Measurements from ENCODE around the gene SLC22A7.
"Not testable (repeated sequence)": the region's sequence is repeated elsewhere in the genome, so short reads cannot be mapped to it uniquely, and the experiment has no call there.

SLC22A7 gene

DNA sequence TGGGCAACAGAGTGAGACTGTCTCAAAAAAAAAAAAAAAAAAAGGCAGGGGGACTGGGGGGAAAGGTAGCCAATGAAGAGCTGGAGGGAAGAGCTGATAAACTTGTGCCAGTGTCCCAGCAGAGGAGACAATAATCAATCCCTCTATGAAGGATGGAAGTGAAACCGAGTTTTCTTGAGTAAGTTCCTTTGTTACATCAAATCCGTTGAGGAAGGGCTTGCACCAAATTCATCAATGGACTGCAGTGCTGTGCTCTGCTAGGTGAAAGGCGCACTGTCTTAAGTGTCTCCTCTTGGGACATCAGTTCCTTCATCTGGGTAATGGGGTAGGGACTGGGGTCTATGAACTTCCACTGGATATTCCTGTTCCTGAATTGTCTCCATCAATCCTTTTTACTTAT lies 13.6 kb downstream of the SLC22A7 start:
- H3K36me3 ChIP-seq (ENCODE audit: control insufficient read depth, insufficient read depth, low read length): no peaks in the 10 kb centered on the region
- no peaks in the 10 kb centered on the region for H3K4me1 ChIP-seq (ENCODE audit: control insufficient read depth, insufficient read depth, low read length)
- H3K4me3 ChIP-seq (ENCODE audit: low read length): no peak overlapping the region
- peaks cover 4% of the 10 kb centered on the region for H3K27me3 ChIP-seq (ENCODE audit: control insufficient read depth, insufficient read depth, low read length)
- H3K27ac ChIP-seq (ENCODE audit: low read depth, low read length): no peak overlapping the region
- H3K9ac ChIP-seq (ENCODE audit: low read length): no peak overlapping the region

DNA sequence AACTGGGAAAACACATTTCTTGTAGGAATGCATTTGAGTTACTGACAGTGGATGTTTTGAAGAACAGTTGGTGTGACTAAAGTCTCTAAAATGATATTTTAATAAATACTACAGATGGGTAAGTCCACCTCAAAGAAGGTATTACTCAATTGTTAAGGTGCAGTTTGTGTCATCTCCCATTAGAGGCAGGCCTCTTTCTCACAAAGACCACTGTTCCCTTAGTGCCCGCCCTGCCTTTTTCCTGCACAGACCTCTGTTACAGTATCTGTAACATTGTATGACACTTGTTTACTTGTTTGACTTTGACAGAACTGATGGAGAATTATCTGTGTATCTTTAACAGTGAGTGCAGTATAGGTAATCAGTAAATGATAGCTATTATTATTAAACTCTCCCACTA lies 15.8 kb downstream of the SLC22A7 start:
- Histone ChIP-seq H3K27me3 (ENCODE audit: control insufficient read depth, insufficient read depth, low read length) (no peaks in the 10 kb centered on the region), H3K27ac (ENCODE audit: low read depth, low read length) (no peak overlapping the region), H3K36me3 (ENCODE audit: control insufficient read depth, insufficient read depth, low read length) (no peaks in the 10 kb centered on the region), H3K9ac (ENCODE audit: low read length) (no peak overlapping the region), H3K4me3 (ENCODE audit: low read length) (no peak overlapping the region), H3K4me1 (ENCODE audit: control insufficient read depth, insufficient read depth, low read length) (no peaks in the 10 kb centered on the region)

DNA sequence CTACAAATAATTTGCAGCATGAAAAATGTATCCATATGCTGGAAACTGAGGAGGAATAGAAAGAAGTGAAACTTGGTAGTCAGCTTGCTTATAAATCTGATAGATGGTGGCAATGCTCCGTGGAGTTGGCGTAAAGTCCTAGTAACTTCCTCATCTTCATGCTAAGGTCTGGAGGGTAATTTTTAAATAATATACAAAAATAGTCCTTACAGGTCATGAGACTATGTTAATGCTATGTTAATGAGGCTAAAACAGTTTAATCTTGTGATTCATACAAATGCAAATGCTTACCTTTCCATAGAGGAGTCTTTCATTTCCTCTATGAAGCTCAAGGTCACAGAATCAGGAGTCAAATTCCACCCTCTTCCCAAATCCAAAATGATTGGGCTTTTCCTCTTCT lies 20.0 kb downstream of the SLC22A7 start:
- H3K9ac ChIP-seq (ENCODE audit: low read length): no peak overlapping the region

DNA sequence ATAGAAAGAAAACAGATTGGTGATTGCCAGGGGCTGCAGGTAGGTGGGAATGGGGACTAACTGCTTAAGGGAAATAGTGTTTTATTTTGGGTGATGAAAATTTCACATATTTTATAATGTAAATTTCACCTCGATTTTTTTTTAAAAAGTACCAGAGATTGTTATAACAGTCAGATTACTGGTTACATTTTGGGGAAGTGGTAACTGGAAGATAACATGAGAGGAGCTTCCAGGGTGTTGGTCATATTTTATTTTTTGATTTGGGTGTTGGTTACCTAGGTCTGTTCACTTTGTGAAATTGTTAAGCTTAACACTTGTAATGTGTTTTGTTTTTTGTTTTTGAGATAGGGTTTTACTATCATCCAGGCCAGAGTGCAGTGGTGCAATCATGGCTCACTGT lies 27.8 kb downstream of the SLC22A7 start:
- Histone ChIP-seq H3K4me3 (ENCODE audit: low read length) (no peak overlapping the region), H3K36me3 (ENCODE audit: control insufficient read depth, insufficient read depth, low read length) (no peaks in the 10 kb centered on the region), H3K9ac (ENCODE audit: low read length) (no peak overlapping the region), H3K4me1 (ENCODE audit: control insufficient read depth, insufficient read depth, low read length) (no peaks in the 10 kb centered on the region), H3K27me3 (ENCODE audit: control insufficient read depth, insufficient read depth, low read length) (no peaks in the 10 kb centered on the region), H3K27ac (ENCODE audit: low read depth, low read length) (no peak overlapping the region)

More for the DNA sequence above, 20.0 kb downstream of the SLC22A7 start:
- H3K36me3 ChIP-seq (ENCODE audit: control insufficient read depth, insufficient read depth, low read length): no peaks in the 10 kb centered on the region
- no peaks in the 10 kb centered on the region for H3K4me1 ChIP-seq (ENCODE audit: control insufficient read depth, insufficient read depth, low read length)
- no peak overlapping the region for H3K4me3 ChIP-seq (ENCODE audit: low read length)
- H3K27me3 ChIP-seq (ENCODE audit: control insufficient read depth, insufficient read depth, low read length): no peaks in the 10 kb centered on the region
- no peak overlapping the region for H3K27ac ChIP-seq (ENCODE audit: low read depth, low read length)

DNA sequence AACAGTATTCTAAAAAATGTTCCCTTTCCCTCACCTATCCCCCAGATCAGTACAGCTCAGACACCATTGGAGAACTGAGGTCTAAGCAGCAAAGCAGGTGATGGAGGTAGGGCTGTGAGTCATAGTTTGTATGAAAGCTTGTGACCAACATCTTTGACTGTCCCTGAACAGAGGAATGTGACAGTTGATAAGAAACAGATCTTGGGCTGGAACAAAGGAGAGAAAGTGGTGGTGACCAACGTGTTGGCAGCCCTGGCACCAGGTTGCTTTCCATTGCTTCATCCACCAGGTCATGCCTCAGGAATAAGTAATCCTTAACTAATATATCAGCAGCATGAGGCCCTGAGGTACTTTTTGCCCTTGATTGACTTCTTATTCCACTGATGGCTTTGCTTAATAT lies 30.5 kb downstream of the SLC22A7 start:
- Histone ChIP-seq H3K36me3 (ENCODE audit: control insufficient read depth, insufficient read depth, low read length) (no peaks in the 10 kb centered on the region), H3K4me3 (ENCODE audit: low read length) (no peak overlapping the region), H3K9ac (ENCODE audit: low read length) (no peak overlapping the region), H3K27ac (ENCODE audit: low read depth, low read length) (no peak overlapping the region), H3K4me1 (ENCODE audit: control insufficient read depth, insufficient read depth, low read length) (no peaks in the 10 kb centered on the region), H3K27me3 (ENCODE audit: control insufficient read depth, insufficient read depth, low read length) (no peaks in the 10 kb centered on the region)

DNA sequence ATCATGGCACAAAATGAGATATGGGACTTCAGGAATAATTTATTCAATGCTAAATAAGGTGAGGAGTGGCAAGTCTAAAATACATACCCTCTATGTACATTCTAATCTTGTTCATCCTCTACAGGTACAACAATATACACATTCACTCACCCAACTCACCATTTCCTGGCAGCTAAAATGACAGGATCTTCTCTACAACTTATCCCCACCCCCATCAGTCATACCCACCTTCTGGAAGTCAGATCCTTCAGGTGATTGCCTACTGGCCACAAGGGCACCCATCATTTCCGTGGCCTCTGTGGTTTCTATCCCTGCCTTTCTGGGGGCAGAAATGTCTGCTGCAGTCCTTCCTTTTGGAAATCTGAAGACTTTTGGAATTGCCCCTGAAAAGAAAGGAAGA lies 33.4 kb downstream of the SLC22A7 start:
- Histone ChIP-seq H3K9ac (ENCODE audit: low read length) (no peak overlapping the region), H3K4me3 (ENCODE audit: low read length) (no peak overlapping the region), H3K36me3 (ENCODE audit: control insufficient read depth, insufficient read depth, low read length) (no peaks in the 10 kb centered on the region), H3K27me3 (ENCODE audit: control insufficient read depth, insufficient read depth, low read length) (no peaks in the 10 kb centered on the region), H3K27ac (ENCODE audit: low read depth, low read length) (no peak overlapping the region), H3K4me1 (ENCODE audit: control insufficient read depth, insufficient read depth, low read length) (no peaks in the 10 kb centered on the region)

DNA sequence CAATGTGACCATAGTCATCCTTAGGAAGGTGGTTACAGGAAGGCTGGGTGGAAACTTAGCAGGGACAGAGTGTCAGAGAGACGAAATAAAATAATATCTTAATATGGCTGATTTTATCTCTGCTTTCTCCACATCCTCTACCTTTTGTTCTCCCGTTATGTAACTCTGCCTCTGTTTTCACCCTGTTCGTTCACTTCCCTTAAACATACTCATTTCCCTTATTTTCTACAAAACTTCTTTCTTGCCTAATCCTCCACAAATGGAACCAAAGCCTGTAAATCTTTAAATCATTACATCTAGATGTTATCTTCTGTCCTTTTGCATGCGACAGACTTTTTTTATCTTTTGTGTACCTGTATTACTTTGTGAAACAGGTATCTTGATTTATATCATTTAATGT lies 33.8 kb downstream of the SLC22A7 start:
- Histone ChIP-seq H3K4me3 (ENCODE audit: low read length) (no peak overlapping the region), H3K36me3 (ENCODE audit: control insufficient read depth, insufficient read depth, low read length) (no peaks in the 10 kb centered on the region), H3K4me1 (ENCODE audit: control insufficient read depth, insufficient read depth, low read length) (no peaks in the 10 kb centered on the region), H3K27me3 (ENCODE audit: control insufficient read depth, insufficient read depth, low read length) (no peaks in the 10 kb centered on the region), H3K9ac (ENCODE audit: low read length) (no peak overlapping the region), H3K27ac (ENCODE audit: low read depth, low read length) (no peak overlapping the region)

DNA sequence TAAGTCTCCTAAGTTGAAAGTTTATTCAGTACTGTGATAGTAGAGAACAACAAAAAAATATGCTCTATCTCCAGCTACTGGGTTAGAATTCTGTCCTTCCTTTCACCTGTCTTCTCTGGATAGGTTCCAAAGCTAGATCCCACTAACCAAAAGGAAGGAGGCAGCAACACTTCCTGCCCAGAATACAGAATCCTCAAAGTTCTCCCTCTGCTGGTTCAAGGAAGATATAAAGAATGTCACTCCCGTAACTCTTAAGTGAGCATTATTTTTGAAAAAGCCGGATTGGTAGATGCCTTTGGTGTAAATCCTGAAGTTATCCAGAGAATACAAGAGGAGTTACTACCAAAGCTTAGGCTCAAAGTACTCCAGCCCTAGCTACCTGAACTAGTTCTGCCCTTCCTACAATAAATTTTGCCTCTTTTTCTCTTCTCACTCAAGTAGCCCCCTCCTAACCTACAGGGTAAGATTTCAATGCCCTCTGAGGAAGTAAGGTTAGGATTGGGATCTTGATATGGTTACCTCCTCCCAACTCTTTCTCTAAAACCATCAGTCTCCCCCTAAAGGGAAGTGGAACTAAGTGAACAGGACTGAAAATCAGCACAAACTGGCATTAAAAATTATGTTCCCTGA lies 36.5 kb downstream of the SLC22A7 start:
- H3K27me3 ChIP-seq (ENCODE audit: control insufficient read depth, insufficient read depth, low read length): no peaks in the 10 kb centered on the region
- peaks cover 5% of the 10 kb centered on the region for H3K36me3 ChIP-seq (ENCODE audit: control insufficient read depth, insufficient read depth, low read length)
- no peak overlapping the region for H3K9ac ChIP-seq (ENCODE audit: low read length)
- H3K4me3 ChIP-seq (ENCODE audit: low read length): no peak overlapping the region
- no peaks in the 10 kb centered on the region for H3K4me1 ChIP-seq (ENCODE audit: control insufficient read depth, insufficient read depth, low read length)
- H3K27ac ChIP-seq (ENCODE audit: low read depth, low read length): no peak overlapping the region

DNA sequence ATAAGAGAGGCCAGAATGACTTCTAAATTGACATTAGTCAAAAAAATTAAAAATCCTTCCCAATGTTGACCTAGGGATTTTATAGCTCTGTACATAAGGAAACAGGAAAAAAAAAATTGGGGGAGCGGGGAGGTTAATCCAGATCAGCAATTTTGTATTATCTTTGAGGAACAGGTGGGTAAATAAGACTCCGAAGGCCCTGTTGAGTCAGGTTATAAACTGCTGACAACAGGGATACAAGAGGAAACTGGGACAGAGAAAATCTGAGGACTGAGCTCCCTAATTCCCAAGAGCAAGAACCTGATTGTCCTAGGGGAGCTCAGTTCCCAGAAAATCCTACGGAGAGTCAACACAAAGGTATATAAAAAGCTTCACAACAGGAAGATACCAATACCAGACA lies 37.4 kb downstream of the SLC22A7 start:
- Histone ChIP-seq H3K4me3 (ENCODE audit: low read length) (no peak overlapping the region), H3K36me3 (ENCODE audit: control insufficient read depth, insufficient read depth, low read length) (peaks cover 13% of the 10 kb centered on the region), H3K9ac (ENCODE audit: low read length) (no peak overlapping the region), H3K27me3 (ENCODE audit: control insufficient read depth, insufficient read depth, low read length) (no peaks in the 10 kb centered on the region), H3K4me1 (ENCODE audit: control insufficient read depth, insufficient read depth, low read length) (no peaks in the 10 kb centered on the region), H3K27ac (ENCODE audit: low read depth, low read length) (no peak overlapping the region)

DNA sequence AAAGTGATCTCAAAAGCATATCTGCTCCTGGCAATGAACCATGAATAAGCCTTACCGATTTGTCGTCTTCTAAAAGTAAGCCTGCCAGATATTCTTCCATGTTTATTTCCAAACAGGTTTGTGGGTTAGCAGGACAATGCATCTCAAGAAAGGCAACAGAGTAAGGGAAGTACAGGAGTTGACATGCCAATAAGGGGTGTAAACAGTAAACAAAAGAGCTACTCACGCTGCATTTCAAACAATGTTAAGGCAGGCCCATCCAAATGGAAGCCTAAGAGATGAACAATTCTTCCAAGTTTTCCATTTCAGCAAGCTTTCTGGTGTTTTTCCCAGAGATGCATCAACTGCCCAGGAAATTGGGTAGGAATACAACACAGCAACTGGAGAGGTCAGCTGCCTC lies 38.3 kb downstream of the SLC22A7 start:
- no peak overlapping the region for H3K27ac ChIP-seq (ENCODE audit: low read depth, low read length)

DNA sequence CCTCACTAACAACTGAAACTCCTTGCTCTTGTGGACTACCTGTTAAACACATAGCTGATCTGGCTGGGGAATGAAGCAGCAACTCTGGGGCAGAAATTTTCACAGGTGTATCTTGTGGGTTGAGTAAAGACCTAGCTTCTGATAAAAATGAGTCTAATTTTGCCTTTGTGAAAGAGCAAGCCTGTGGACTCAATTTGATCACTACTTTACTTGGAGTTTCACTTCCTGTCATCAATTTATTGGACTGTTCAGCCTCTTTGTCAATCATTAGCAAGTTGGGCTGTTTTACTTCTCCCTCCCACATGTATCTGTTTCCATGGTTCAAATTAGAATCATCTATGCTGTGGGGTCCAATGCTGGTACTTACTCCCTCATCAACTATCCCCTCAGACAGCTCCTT lies 40.2 kb downstream of the SLC22A7 start:
- Histone ChIP-seq H3K9ac (ENCODE audit: low read length) (no peak overlapping the region), H3K4me1 (ENCODE audit: control insufficient read depth, insufficient read depth, low read length) (no peaks in the 10 kb centered on the region), H3K36me3 (ENCODE audit: control insufficient read depth, insufficient read depth, low read length) (peaks cover 20% of the 10 kb centered on the region), H3K27me3 (ENCODE audit: control insufficient read depth, insufficient read depth, low read length) (no peaks in the 10 kb centered on the region), H3K4me3 (ENCODE audit: low read length) (no peak overlapping the region), H3K27ac (ENCODE audit: low read depth, low read length) (no peak overlapping the region)

More for the DNA sequence above, 38.3 kb downstream of the SLC22A7 start:
- H3K4me3 ChIP-seq (ENCODE audit: low read length): no peak overlapping the region
- no peaks in the 10 kb centered on the region for H3K4me1 ChIP-seq (ENCODE audit: control insufficient read depth, insufficient read depth, low read length)
- H3K9ac ChIP-seq (ENCODE audit: low read length): no peak overlapping the region
- H3K27me3 ChIP-seq (ENCODE audit: control insufficient read depth, insufficient read depth, low read length): no peaks in the 10 kb centered on the region
- peaks cover 14% of the 10 kb centered on the region for H3K36me3 ChIP-seq (ENCODE audit: control insufficient read depth, insufficient read depth, low read length)

DNA sequence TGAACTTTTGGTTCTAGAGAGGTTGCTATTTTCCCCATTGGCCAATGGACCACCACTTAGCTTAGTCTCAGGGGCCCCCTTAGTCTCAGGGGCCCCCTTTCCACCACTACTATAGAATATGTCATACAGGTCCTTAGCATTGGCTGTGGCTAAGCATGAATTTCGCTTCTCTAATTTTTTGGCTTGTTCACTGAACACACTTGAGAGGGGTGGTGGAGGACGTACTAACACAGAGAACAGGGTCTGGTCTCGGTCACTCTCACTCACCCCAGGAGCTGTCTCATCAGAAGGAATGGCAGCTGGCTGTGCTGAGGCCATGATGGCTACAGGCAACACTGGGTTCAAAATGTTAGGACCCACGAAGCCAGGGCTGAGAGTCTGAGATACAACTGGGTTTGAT lies 41.1 kb downstream of the SLC22A7 start:
- Histone ChIP-seq H3K27me3 (ENCODE audit: control insufficient read depth, insufficient read depth, low read length) (no peaks in the 10 kb centered on the region), H3K4me3 (ENCODE audit: low read length) (no peak overlapping the region), H3K27ac (ENCODE audit: low read depth, low read length) (no peak overlapping the region), H3K36me3 (ENCODE audit: control insufficient read depth, insufficient read depth, low read length) (peaks cover 24% of the 10 kb centered on the region), H3K9ac (ENCODE audit: low read length) (no peak overlapping the region), H3K4me1 (ENCODE audit: control insufficient read depth, insufficient read depth, low read length) (no peaks in the 10 kb centered on the region)

DNA sequence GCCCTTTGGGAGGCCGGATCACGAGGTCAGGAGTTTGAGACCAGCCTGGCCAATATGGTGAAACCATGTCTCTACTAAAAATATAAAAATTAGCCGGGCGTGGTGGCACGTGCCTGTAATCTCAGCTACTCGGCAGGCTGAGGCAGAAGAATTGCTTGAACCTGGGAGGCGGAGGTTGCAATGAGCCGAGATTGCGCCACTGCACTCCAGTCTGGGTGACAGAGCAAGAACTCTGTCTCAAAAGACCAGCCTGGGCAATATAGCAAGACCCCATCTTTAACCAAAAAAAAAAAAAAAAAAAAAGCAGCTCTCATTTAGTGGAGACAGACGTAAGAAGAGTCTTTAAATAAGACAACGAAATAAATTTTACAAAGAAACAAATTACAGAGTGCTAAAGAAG lies 48.2 kb downstream of the SLC22A7 start:
- H3K4me1 ChIP-seq (ENCODE audit: control insufficient read depth, insufficient read depth, low read length); H3K4me3 ChIP-seq (ENCODE audit: low read length); H3K27ac ChIP-seq (ENCODE audit: low read depth, low read length); H3K27me3 ChIP-seq (ENCODE audit: control insufficient read depth, insufficient read depth, low read length); H3K9ac ChIP-seq (ENCODE audit: low read length): not testable (repeated sequence)
- H3K36me3 ChIP-seq (ENCODE audit: control insufficient read depth, insufficient read depth, low read length): peaks cover 28% of the 10 kb centered on the region

All from rectal smooth muscle tissue (tissue), 1 donor.